Ovary (tissue), 9 donors: ENCODE measurements around the gene THAP11. TPM values are rescaled to one million over a fixed set of nuclear protein-coding genes. Genes with fewer than 3 reads are reported as not detected.

Experiments used
- DNase-seq, 5 donors: peaks; one replicate each; pipeline ENCODE4 v3.0.0-alpha.2; 2019 to 2020
- H3K27ac ChIP-seq, 2 donors: fragments of 200-600 bp; one replicate each; pipeline versions ENCODE4 v1.5.1 to v1.8.0; 2019 to 2022
- H3K27me3 ChIP-seq: fragments of 200-600 bp; one replicate; pipeline ENCODE4 v1.8.0; 2022
- H3K36me3 ChIP-seq: fragments of 200-600 bp; sonication (generic); one replicate; pipeline ENCODE4 v1.5.1; 2019
- H3K4me1 ChIP-seq: one replicate; pipeline ENCODE4 v1.8.1; 2013; ENCODE audit warnings: mild to moderate bottlenecking, moderate library complexity; ENCODE audit not compliant: insufficient read depth
- H3K4me3 ChIP-seq: fragments of 200-600 bp; sonication (generic); one replicate; pipeline ENCODE4 v1.5.1; 2017
- H3K9me3 ChIP-seq, 2 donors: fragments of 200-600 bp in 1 of 2; sonication (generic) in 1 of 2; one replicate each; pipeline versions ENCODE4 v1.5.1 to v1.8.1; 2013 to 2019; ENCODE audit warnings: mild to moderate bottlenecking in 1 of 2, moderate library complexity in 1 of 2
- CTCF ChIP-seq, 3 donors: fragments of 450-650 bp in 2 of 3; fragments of 200-600 bp in 1 of 3; IDR thresholded peaks; one replicate each; pipeline versions ENCODE4 v1.5.1 to v1.8.0; 2016 to 2022; ENCODE audit warnings: antibody characterized with exemption in 3 of 3, mild to moderate bottlenecking in 1 of 3
- EP300 ChIP-seq: sonication (generic); formaldehyde crosslinking; IDR thresholded peaks from one replicate; pipeline ENCODE4 v1.6.1; 2017; ENCODE audit warnings: antibody characterized with exemption
- POLR2A ChIP-seq: fragments of 450-650 bp; IDR thresholded peaks from one replicate; pipeline ENCODE4 v1.6.1; 2017; ENCODE audit warnings: antibody characterized with exemption, mild to moderate bottlenecking, moderate library complexity
- WGBS, 3 donors: extraction: QIAGEN DNeasy Blood & Tissue Kit in 1 of 3; methylation state at CpG; one replicate each; pipeline versions ENCODE4 v1.1.5 to v1.1.7; 2013 to 2017; 5-methylcytosine and 5-hydroxymethylcytosine counted together
- intact Hi-C, 4 donors: fragments of 100-400 bp; cut with DNase I; formaldehyde crosslinking; loops; one replicate each; pipeline versions ENCODE4 v1.11.0 to v1.15.1; 2022 to 2023
- polyA plus RNA-seq, 2 donors: library from polyadenylated mRNA; stranded (reverse); fragments of 200-250 nt in 1 of 2; fragments of 350-450 nt in 1 of 2; fragmentation: Illumina TruSeq in 1 of 2; extraction: RNeasy Lipid Tissue Mini Kit (QIAGEN cat#74804) in 1 of 2; gene quantifications; one replicate each; pipeline ENCODE4 v1.2.3, GENCODE V29; 2013 to 2014
- total RNA-seq, 7 donors: library from RNA; depleted of rRNA in 2 of 7; stranded (reverse); fragments of >200 nt in 2 of 7; fragmentation: NEBNext Ultra II Directional in 3 of 7; extraction: Animal tissue kit (Norgen Biotek cat#: 25700) in 3 of 7; gene quantifications; one replicate each; pipeline versions ENCODE4 v1.1.0 to v1.2.4, GENCODE V29; 2016 to 2023
- donor health status: DM: no; HTN: no; CAD: no; lungs with moderate emphysema.
- donor health status: DM: no; HTN: no; CAD: no.
- donor health status: Bipolar disorder and iron deficiency.
- donor health status: DM: yes; HTN: yes; CAD: no.
- donor health status: DM: no; HTN: no; CAD: no.
- donor health status: DM: yes; HTN: yes; CAD: no.

Gene THAP11
- total and polyA plus RNA-seq, 9 donors: 17.3 to 59.7 (median 42.9) TPM

GRCh38 chr16:67878232-67878631 is 36.1 kb downstream of the THAP11 start:
- 79 to 93% (median 90%) methylated on average over 6 of the region's 6 CpGs for WGBS, 3 donors
- H3K4me3 ChIP-seq: no peak overlapping the region
- H3K27ac ChIP-seq: no peak overlapping the region
- no peaks in the 10 kb centered on the region for H3K9me3 ChIP-seq
- intact Hi-C loops: no loop called here
- H3K27me3 ChIP-seq: no peaks in the 10 kb centered on the region
- TF ChIP-seq EP300 (no peak), POLR2A (no peak), CTCF (IDR thresholded peaks at IDR 0.05) (no peak)
- H3K4me1 ChIP-seq: peaks cover 4% of the 10 kb centered on the region
- H3K36me3 ChIP-seq: no peaks in the 10 kb centered on the region
- no peak for DNase-seq

GRCh38 chr16:67878846-67879245 is 36.7 kb downstream of the THAP11 start:
- H3K27me3 ChIP-seq: no peaks in the 10 kb centered on the region
- no peak for TF ChIP-seq CTCF (IDR thresholded peaks at IDR 0.05)
- no peak for TF ChIP-seq POLR2A
- no peak for TF ChIP-seq EP300
- 89 to 98% (median 90%) methylated on average over 9 of the region's 9 CpGs for WGBS, 3 donors
- H3K9me3 ChIP-seq: no peaks in the 10 kb centered on the region
- no peaks in the 10 kb centered on the region for H3K36me3 ChIP-seq
- no peak overlapping the region for H3K4me3 ChIP-seq
- intact Hi-C loops: no loop called here
- H3K27ac ChIP-seq: no peak overlapping the region
- peaks cover 4% of the 10 kb centered on the region for H3K4me1 ChIP-seq
- DNase-seq: no peak

GRCh38 chr16:67879462-67879861 is 37.3 kb downstream of the THAP11 start:
- Histone ChIP-seq H3K27me3 (no peaks in the 10 kb centered on the region), H3K27ac (no peak overlapping the region), H3K9me3 (no peaks in the 10 kb centered on the region), H3K4me3 (no peak overlapping the region), H3K4me1 (peaks cover 9% of the 10 kb centered on the region), H3K36me3 (no peaks in the 10 kb centered on the region)
- intact Hi-C loops: no loop called here
- TF ChIP-seq CTCF (IDR thresholded peaks at IDR 0.05): no peak
- TF ChIP-seq EP300: no peak
- no peak for TF ChIP-seq POLR2A
- WGBS, 3 donors: 82 to 92% (median 88%) methylated on average over 12 of the region's 12 CpGs
- no peak for DNase-seq

- Histone ChIP-seq H3K4me3 (no peak overlapping the region), H3K27ac (no peak overlapping the region), H3K4me1 (peaks cover 10% of the 10 kb centered on the region), H3K27me3 (no peaks in the 10 kb centered on the region), H3K36me3 (no peaks in the 10 kb centered on the region), H3K9me3 (no peaks in the 10 kb centered on the region)
- no peak for TF ChIP-seq POLR2A
- no peak for TF ChIP-seq EP300
- no peak for TF ChIP-seq CTCF (IDR thresholded peaks at IDR 0.05)
- no peak for DNase-seq
- WGBS, 3 donors: 76 to 93% (median 82%) methylated on average over 3 to 5 of the region's 5 CpGs
- intact Hi-C loops: loop anchor here in 3 of 4 donors (5.0 kb wide), 1 partner anchor 47 kb away; no protein-coding TSS in a partner anchor
Observed at GRCh38 chr16:67879936-67880335, 37.8 kb downstream of the THAP11 start.
